SK-N-SH (cell line): ENCODE data around the gene PTCH2.
"Not testable (repeated sequence)": the region's sequence is repeated elsewhere in the genome, so short reads cannot be mapped to it uniquely, and the experiment has no call there.

Source experiments
- CHD2 ChIP-seq: fragments of 150-350 bp; IDR thresholded peaks from 2 replicates; pipeline ENCODE4 v1.6.1; 2018; ENCODE audit warnings: low read length; ENCODE audit not compliant: partially characterized antibody
- GABPA ChIP-seq: IDR thresholded peaks from 2 replicates; pipeline ENCODE4 v1.4.0; 2012; ENCODE audit warnings: low read depth, mild to moderate bottlenecking
- POLR2AphosphoS5 ChIP-seq: IDR thresholded peaks from 2 replicates; pipeline ENCODE4 v1.6.1; 2012; ENCODE audit warnings: low read depth, low read length
- TF ChIP-seq, protein P1 (sequence below): fragments of 200-600 bp; sonication (generic); IDR thresholded peaks from 2 replicates; pipeline ENCODE4 v1.6.1; 2017; ENCODE audit warnings: antibody characterized with exemption, mild to moderate bottlenecking, moderate library complexity
- TF ChIP-seq, protein P2 (sequence below): IDR thresholded peaks from 2 replicates; pipeline ENCODE4 v1.6.1; 2012; ENCODE audit warnings: mild to moderate bottlenecking, low read depth, low read length, moderate library complexity

GRCh38 chr1:44824392-44824791 is 18.7 kb downstream of the PTCH2 start:
- TF ChIP-seq, protein P1, sequence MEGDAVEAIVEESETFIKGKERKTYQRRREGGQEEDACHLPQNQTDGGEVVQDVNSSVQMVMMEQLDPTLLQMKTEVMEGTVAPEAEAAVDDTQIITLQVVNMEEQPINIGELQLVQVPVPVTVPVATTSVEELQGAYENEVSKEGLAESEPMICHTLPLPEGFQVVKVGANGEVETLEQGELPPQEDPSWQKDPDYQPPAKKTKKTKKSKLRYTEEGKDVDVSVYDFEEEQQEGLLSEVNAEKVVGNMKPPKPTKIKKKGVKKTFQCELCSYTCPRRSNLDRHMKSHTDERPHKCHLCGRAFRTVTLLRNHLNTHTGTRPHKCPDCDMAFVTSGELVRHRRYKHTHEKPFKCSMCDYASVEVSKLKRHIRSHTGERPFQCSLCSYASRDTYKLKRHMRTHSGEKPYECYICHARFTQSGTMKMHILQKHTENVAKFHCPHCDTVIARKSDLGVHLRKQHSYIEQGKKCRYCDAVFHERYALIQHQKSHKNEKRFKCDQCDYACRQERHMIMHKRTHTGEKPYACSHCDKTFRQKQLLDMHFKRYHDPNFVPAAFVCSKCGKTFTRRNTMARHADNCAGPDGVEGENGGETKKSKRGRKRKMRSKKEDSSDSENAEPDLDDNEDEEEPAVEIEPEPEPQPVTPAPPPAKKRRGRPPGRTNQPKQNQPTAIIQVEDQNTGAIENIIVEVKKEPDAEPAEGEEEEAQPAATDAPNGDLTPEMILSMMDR, result not testable (repeated sequence)
- TF ChIP-seq, protein P2, sequence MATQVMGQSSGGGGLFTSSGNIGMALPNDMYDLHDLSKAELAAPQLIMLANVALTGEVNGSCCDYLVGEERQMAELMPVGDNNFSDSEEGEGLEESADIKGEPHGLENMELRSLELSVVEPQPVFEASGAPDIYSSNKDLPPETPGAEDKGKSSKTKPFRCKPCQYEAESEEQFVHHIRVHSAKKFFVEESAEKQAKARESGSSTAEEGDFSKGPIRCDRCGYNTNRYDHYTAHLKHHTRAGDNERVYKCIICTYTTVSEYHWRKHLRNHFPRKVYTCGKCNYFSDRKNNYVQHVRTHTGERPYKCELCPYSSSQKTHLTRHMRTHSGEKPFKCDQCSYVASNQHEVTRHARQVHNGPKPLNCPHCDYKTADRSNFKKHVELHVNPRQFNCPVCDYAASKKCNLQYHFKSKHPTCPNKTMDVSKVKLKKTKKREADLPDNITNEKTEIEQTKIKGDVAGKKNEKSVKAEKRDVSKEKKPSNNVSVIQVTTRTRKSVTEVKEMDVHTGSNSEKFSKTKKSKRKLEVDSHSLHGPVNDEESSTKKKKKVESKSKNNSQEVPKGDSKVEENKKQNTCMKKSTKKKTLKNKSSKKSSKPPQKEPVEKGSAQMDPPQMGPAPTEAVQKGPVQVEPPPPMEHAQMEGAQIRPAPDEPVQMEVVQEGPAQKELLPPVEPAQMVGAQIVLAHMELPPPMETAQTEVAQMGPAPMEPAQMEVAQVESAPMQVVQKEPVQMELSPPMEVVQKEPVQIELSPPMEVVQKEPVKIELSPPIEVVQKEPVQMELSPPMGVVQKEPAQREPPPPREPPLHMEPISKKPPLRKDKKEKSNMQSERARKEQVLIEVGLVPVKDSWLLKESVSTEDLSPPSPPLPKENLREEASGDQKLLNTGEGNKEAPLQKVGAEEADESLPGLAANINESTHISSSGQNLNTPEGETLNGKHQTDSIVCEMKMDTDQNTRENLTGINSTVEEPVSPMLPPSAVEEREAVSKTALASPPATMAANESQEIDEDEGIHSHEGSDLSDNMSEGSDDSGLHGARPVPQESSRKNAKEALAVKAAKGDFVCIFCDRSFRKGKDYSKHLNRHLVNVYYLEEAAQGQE, result not testable (repeated sequence)
- not testable (repeated sequence) for TF ChIP-seq CHD2, GABPA, POLR2AphosphoS5
